ENCODE measurements around the gene CIB4.

CIB4 gene

GRCh38 chr2:26532301-26533250 lies 108.6 kb downstream of the CIB4 start:
- DNase-seq (ENCODE audit: low read depth in 2 of 2) = no peak
- TF ChIP-seq CTCF (IDR thresholded peaks at IDR 0.05; ENCODE audit: low read depth, low read length) = no peak

More at GRCh38 chr2:26532301-26533250, 108.6 kb downstream of the CIB4 start:
- H3K4me3 ChIP-seq (replicated peaks in 1 of 2; ENCODE audit: low read depth in 2 of 2, low read length in 2 of 2) = no peak overlapping the region
